ENCODE measurements around the gene UBE3A. TPM values are rescaled to one million over a fixed set of nuclear protein-coding genes. Genes with fewer than 3 reads are reported as not detected.
A peak's percentile ranks its signal among the peaks of the same experiment; 100 is the strongest.

Gene UBE3A
- total RNA-seq, 1 donor from 2014 or later: 102 TPM

DNA sequence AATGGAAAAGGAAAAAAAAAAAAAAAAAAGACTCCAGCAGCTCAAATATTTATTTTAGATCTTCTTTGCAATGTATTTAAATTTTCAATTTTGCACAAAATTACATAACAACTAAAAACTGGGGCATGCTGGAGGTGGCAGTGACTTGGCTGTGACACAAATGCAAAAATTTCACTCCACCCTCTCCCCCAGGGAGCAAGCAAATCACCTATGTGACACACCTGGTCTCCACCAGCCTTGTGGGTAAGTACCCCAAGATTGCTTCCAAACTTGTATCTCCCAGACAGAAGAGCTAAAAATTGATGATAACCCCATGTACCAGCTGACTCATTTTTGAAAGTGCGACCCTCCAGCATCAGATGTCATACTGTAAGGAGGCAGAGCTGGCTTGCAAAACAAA lies 32.0 kb downstream of the UBE3A start:
- H3K36me3 ChIP-seq (ENCODE audit: insufficient read depth, low read length): no peaks in the 10 kb centered on the region
- H3K79me2 ChIP-seq (ENCODE audit: insufficient read depth, low read length): peaks cover 96% of the 10 kb centered on the region
- Mint-ChIP-seq H3K4me1 (ENCODE audit: low read depth, unreplicated experiment) (peaks cover 13% of the 10 kb centered on the region), H3K4me3 (ENCODE audit: unreplicated experiment) (no peak overlapping the region), H3K9me3 (ENCODE audit: unreplicated experiment) (no peaks in the 10 kb centered on the region), H3K27ac (ENCODE audit: unreplicated experiment) (peak overlapping the region; percentile 48), H3K27me3 (ENCODE audit: low read depth, unreplicated experiment) (no peaks in the 10 kb centered on the region), H3K36me3 (ENCODE audit: low read depth, unreplicated experiment) (no peaks in the 10 kb centered on the region)
- H2AFZ ChIP-seq (ENCODE audit: low read depth, low read length): no peak overlapping the region
- FAIRE-seq (no peak), DNase-seq (ENCODE audit: low read depth) (no peak)
- H3K27me3 ChIP-seq (ENCODE audit: insufficient read depth, low read length): no peaks in the 10 kb centered on the region
- H3K4me1 ChIP-seq (ENCODE audit: insufficient read depth, low read length): peaks cover 5% of the 10 kb centered on the region
- H3K27ac ChIP-seq (ENCODE audit: low read depth, low read length): no peak overlapping the region
- H3K4me2 ChIP-seq (ENCODE audit: low read length): no peak overlapping the region
- TF ChIP-seq EZH2 (IDR thresholded peaks at IDR 0.05; ENCODE audit: insufficient read depth, low read length) (no peak), CTCF (IDR thresholded peaks at IDR 0.05; ENCODE audit: insufficient read depth, low read depth, low read length) (no peak)
- no peaks in the 10 kb centered on the region for H3K9me3 ChIP-seq (ENCODE audit: insufficient read depth, low read depth, low read length)
- H3K4me3 ChIP-seq (ENCODE audit: insufficient read depth, low read depth, low read length): no peak overlapping the region
- peaks cover 68% of the 10 kb centered on the region for H4K20me1 ChIP-seq (ENCODE audit: insufficient read depth, low read length)
- H3K9ac ChIP-seq (ENCODE audit: low read length): no peak overlapping the region

GRCh38 chr15:25406261-25406660 lies 32.6 kb downstream of the UBE3A start:
- no peak overlapping the region for H2AFZ ChIP-seq (ENCODE audit: low read depth, low read length)
- Mint-ChIP-seq H3K27me3 (ENCODE audit: low read depth, unreplicated experiment) (no peaks in the 10 kb centered on the region), H3K4me1 (ENCODE audit: low read depth, unreplicated experiment) (peaks cover 13% of the 10 kb centered on the region), H3K36me3 (ENCODE audit: low read depth, unreplicated experiment) (peaks cover under 1% of the 10 kb centered on the region), H3K4me3 (ENCODE audit: unreplicated experiment) (no peak overlapping the region), H3K9me3 (ENCODE audit: unreplicated experiment) (no peaks in the 10 kb centered on the region), H3K27ac (ENCODE audit: unreplicated experiment) (no peak overlapping the region)
- FAIRE-seq: no peak
- peaks cover 92% of the 10 kb centered on the region for H3K79me2 ChIP-seq (ENCODE audit: insufficient read depth, low read length)
- H3K27me3 ChIP-seq (ENCODE audit: insufficient read depth, low read length): no peaks in the 10 kb centered on the region
- H3K4me2 ChIP-seq (ENCODE audit: low read length): no peak overlapping the region
- H3K9ac ChIP-seq (ENCODE audit: low read length): no peak overlapping the region
- H3K4me1 ChIP-seq (ENCODE audit: insufficient read depth, low read length): peaks cover 9% of the 10 kb centered on the region
- H3K27ac ChIP-seq (ENCODE audit: low read depth, low read length): no peak overlapping the region
- no peak overlapping the region for H3K4me3 ChIP-seq (ENCODE audit: insufficient read depth, low read depth, low read length)
- no peaks in the 10 kb centered on the region for H3K36me3 ChIP-seq (ENCODE audit: insufficient read depth, low read length)
- H3K9me3 ChIP-seq (ENCODE audit: insufficient read depth, low read depth, low read length): no peaks in the 10 kb centered on the region
- H4K20me1 ChIP-seq (ENCODE audit: insufficient read depth, low read length): peaks cover 66% of the 10 kb centered on the region
- no peak for DNase-seq (ENCODE audit: low read depth)
- TF ChIP-seq EZH2 (IDR thresholded peaks at IDR 0.05; ENCODE audit: insufficient read depth, low read length) (no peak), CTCF (IDR thresholded peaks at IDR 0.05; ENCODE audit: insufficient read depth, low read depth, low read length) (no peak)

GRCh38 chr15:25403771-25404170 lies 35.1 kb downstream of the UBE3A start:
- no peak overlapping the region for H3K4me3 ChIP-seq (ENCODE audit: insufficient read depth, low read depth, low read length)
- peaks cover 9% of the 10 kb centered on the region for H3K4me1 Mint-ChIP-seq (ENCODE audit: low read depth, unreplicated experiment)
- H3K79me2 ChIP-seq (ENCODE audit: insufficient read depth, low read length): peaks cover 87% of the 10 kb centered on the region
- H3K4me3 Mint-ChIP-seq (ENCODE audit: unreplicated experiment): no peak overlapping the region
- H3K36me3 Mint-ChIP-seq (ENCODE audit: low read depth, unreplicated experiment): peaks cover 3% of the 10 kb centered on the region
- no peaks in the 10 kb centered on the region for H3K27me3 ChIP-seq (ENCODE audit: insufficient read depth, low read length)
- no peak for FAIRE-seq
- no peak for TF ChIP-seq EZH2 (IDR thresholded peaks at IDR 0.05; ENCODE audit: insufficient read depth, low read length)
- no peak overlapping the region for H3K27ac ChIP-seq (ENCODE audit: low read depth, low read length)
- peaks cover 12% of the 10 kb centered on the region for H3K4me1 ChIP-seq (ENCODE audit: insufficient read depth, low read length)
- H3K9ac ChIP-seq (ENCODE audit: low read length): no peak overlapping the region
- no peak for DNase-seq (ENCODE audit: low read depth)
- no peaks in the 10 kb centered on the region for H3K9me3 ChIP-seq (ENCODE audit: insufficient read depth, low read depth, low read length)
- no peaks in the 10 kb centered on the region for H3K27me3 Mint-ChIP-seq (ENCODE audit: low read depth, unreplicated experiment)
- H2AFZ ChIP-seq (ENCODE audit: low read depth, low read length): no peak overlapping the region
- no peak overlapping the region for H3K4me2 ChIP-seq (ENCODE audit: low read length)
- H4K20me1 ChIP-seq (ENCODE audit: insufficient read depth, low read length): peaks cover 50% of the 10 kb centered on the region
- H3K9me3 Mint-ChIP-seq (ENCODE audit: unreplicated experiment): no peaks in the 10 kb centered on the region
- no peaks in the 10 kb centered on the region for H3K36me3 ChIP-seq (ENCODE audit: insufficient read depth, low read length)
- H3K27ac Mint-ChIP-seq (ENCODE audit: unreplicated experiment): no peak overlapping the region

All from astrocyte (in vitro differentiated cells and primary cell).